ENCODE results near the gene FBXW11.

GRCh38 chr5:171986772-171987171 is 19.7 kb downstream of the FBXW11 start:
- TF ChIP-seq RAD21 (conservative IDR thresholded peaks at IDR 0.05 in 1 of 2, IDR thresholded peaks at IDR 0.05 in 1 of 2) = no peak
- no peak for TF ChIP-seq CTCF (IDR thresholded peaks at IDR 0.05)
- no peak for TF ChIP-seq ELK1 (IDR thresholded peaks at IDR 0.05; ENCODE audit: low read depth, low read length)
- no peak for TF ChIP-seq EHMT2 (IDR thresholded peaks at IDR 0.05; ENCODE audit: low read depth)
- no peak for TF ChIP-seq POLR2A (IDR thresholded peaks at IDR 0.05; ENCODE audit: low read length)
- TF ChIP-seq NR3C1 (IDR thresholded peaks at IDR 0.05) = no peak
- TF ChIP-seq REST (IDR thresholded peaks at IDR 0.05) = no peak
- TF ChIP-seq RFX5 (IDR thresholded peaks at IDR 0.05) = no peak
- TF ChIP-seq ZSCAN20 (CRISPR knock-in tag; IDR thresholded peaks at IDR 0.05) = no peak
- no peak for TF ChIP-seq JUN (IDR thresholded peaks at IDR 0.05)
- no peak for TF ChIP-seq BHLHE40 (IDR thresholded peaks at IDR 0.05; ENCODE audit: low read depth, low read length)
- no peak for TF ChIP-seq RNF2 (IDR thresholded peaks at IDR 0.05; ENCODE audit: borderline replicate concordance, low read depth)
